ENCODE results near the gene TTBK1. TPM values are rescaled to one million over a fixed set of nuclear protein-coding genes. Genes with fewer than 3 reads are reported as not detected.

Gene TTBK1
- total and polyA plus RNA-seq, 10 of the 15 experiments (the other 5 are each of a cell fraction or from before 2014, with no cell fraction given): 0.05 to 0.27 TPM; not detected in 8

DNA sequence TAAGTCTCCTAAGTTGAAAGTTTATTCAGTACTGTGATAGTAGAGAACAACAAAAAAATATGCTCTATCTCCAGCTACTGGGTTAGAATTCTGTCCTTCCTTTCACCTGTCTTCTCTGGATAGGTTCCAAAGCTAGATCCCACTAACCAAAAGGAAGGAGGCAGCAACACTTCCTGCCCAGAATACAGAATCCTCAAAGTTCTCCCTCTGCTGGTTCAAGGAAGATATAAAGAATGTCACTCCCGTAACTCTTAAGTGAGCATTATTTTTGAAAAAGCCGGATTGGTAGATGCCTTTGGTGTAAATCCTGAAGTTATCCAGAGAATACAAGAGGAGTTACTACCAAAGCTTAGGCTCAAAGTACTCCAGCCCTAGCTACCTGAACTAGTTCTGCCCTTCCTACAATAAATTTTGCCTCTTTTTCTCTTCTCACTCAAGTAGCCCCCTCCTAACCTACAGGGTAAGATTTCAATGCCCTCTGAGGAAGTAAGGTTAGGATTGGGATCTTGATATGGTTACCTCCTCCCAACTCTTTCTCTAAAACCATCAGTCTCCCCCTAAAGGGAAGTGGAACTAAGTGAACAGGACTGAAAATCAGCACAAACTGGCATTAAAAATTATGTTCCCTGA, 91.3 kb downstream of the TTBK1 start (continued):
- TF ChIP-seq ZBED1 (IDR thresholded peaks at IDR 0.05; ENCODE audit: borderline replicate concordance): no peak
- no peak for TF ChIP-seq KLF5 (IDR thresholded peaks at IDR 0.05; ENCODE audit: partially characterized antibody)
- TF ChIP-seq RAD21 (IDR thresholded peaks at IDR 0.05; ENCODE audit: insufficient read depth, low read depth, low read length): 0 out of 2 replicates have a peak, but pooled peaks have one; percentile 34
- TF ChIP-seq PML (IDR thresholded peaks at IDR 0.05; ENCODE audit: low read length): no peak; the same call in 1 of the 2 replicates
- TF ChIP-seq MTA3 (IDR thresholded peaks at IDR 0.05; ENCODE audit: borderline replicate concordance, low read length): no peak
- TF ChIP-seq, protein P1, sequence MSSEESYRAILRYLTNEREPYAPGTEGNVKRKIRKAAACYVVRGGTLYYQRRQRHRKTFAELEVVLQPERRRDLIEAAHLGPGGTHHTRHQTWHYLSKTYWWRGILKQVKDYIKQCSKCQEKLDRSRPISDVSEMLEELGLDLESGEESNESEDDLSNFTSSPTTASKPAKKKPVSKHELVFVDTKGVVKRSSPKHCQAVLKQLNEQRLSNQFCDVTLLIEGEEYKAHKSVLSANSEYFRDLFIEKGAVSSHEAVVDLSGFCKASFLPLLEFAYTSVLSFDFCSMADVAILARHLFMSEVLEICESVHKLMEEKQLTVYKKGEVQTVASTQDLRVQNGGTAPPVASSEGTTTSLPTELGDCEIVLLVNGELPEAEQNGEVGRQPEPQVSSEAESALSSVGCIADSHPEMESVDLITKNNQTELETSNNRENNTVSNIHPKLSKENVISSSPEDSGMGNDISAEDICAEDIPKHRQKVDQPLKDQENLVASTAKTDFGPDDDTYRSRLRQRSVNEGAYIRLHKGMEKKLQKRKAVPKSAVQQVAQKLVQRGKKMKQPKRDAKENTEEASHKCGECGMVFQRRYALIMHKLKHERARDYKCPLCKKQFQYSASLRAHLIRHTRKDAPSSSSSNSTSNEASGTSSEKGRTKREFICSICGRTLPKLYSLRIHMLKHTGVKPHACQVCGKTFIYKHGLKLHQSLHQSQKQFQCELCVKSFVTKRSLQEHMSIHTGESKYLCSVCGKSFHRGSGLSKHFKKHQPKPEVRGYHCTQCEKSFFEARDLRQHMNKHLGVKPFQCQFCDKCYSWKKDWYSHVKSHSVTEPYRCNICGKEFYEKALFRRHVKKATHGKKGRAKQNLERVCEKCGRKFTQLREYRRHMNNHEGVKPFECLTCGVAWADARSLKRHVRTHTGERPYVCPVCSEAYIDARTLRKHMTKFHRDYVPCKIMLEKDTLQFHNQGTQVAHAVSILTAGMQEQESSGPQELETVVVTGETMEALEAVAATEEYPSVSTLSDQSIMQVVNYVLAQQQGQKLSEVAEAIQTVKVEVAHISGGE (CRISPR knock-in tag; IDR thresholded peaks at IDR 0.05): no peak
- TF ChIP-seq POLR2AphosphoS5 (IDR thresholded peaks at IDR 0.05; ENCODE audit: low read length): no peak
- TF ChIP-seq, protein P2, sequence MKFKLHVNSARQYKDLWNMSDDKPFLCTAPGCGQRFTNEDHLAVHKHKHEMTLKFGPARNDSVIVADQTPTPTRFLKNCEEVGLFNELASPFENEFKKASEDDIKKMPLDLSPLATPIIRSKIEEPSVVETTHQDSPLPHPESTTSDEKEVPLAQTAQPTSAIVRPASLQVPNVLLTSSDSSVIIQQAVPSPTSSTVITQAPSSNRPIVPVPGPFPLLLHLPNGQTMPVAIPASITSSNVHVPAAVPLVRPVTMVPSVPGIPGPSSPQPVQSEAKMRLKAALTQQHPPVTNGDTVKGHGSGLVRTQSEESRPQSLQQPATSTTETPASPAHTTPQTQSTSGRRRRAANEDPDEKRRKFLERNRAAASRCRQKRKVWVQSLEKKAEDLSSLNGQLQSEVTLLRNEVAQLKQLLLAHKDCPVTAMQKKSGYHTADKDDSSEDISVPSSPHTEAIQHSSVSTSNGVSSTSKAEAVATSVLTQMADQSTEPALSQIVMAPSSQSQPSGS (IDR thresholded peaks at IDR 0.05; ENCODE audit: low read length): peak; percentile 35; the same call in 1 of the 2 replicates
- no peak for TF ChIP-seq TBL1XR1 (IDR thresholded peaks at IDR 0.05; ENCODE audit: low read depth, low read length)
- TF ChIP-seq POU2F2 (IDR thresholded peaks at IDR 0.05; ENCODE audit: borderline replicate concordance, low read depth, low read length): no peak
- TF ChIP-seq, protein P3, sequence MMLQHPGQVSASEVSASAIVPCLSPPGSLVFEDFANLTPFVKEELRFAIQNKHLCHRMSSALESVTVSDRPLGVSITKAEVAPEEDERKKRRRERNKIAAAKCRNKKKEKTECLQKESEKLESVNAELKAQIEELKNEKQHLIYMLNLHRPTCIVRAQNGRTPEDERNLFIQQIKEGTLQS (IDR thresholded peaks at IDR 0.05; ENCODE audit: borderline replicate concordance, extremely low read depth, low read depth, low read length): no peak

All from GM12878 (cell line).